ENCODE measurements around the gene CEP44.
"Not testable (repeated sequence)": the region's sequence is repeated elsewhere in the genome, so short reads cannot be mapped to it uniquely, and the experiment has no call there.

CEP44 gene

GRCh38 chr4:174324236-174324635, 40.5 kb downstream of the CEP44 start:
- Mint-ChIP-seq H3K27ac (no peak overlapping the region), H3K9me3 (no peaks in the 10 kb centered on the region), H3K36me3 (ENCODE audit: low read depth) (peaks cover 8% of the 10 kb centered on the region), H3K4me3 (no peak overlapping the region), H3K4me1 (ENCODE audit: low read depth) (no peaks in the 10 kb centered on the region), H3K27me3 (no peaks in the 10 kb centered on the region)
- no peak for DNase-seq

GRCh38 chr4:174324725-174325124, 41.0 kb downstream of the CEP44 start:
- Mint-ChIP-seq H3K36me3 (ENCODE audit: low read depth) (peaks cover 6% of the 10 kb centered on the region), H3K27me3 (no peaks in the 10 kb centered on the region), H3K4me1 (ENCODE audit: low read depth) (no peaks in the 10 kb centered on the region), H3K4me3 (no peak overlapping the region), H3K9me3 (no peaks in the 10 kb centered on the region), H3K27ac (no peak overlapping the region)
- DNase-seq, result no peak

- Mint-ChIP-seq H3K27ac (no peak overlapping the region), H3K4me3 (no peak overlapping the region), H3K36me3 (ENCODE audit: low read depth) (no peaks in the 10 kb centered on the region), H3K27me3 (no peaks in the 10 kb centered on the region), H3K4me1 (ENCODE audit: low read depth) (no peaks in the 10 kb centered on the region), H3K9me3 (no peaks in the 10 kb centered on the region)
- no peak for DNase-seq
Observed at GRCh38 chr4:174332741-174333493, 49.2 kb downstream of the CEP44 start.

- Mint-ChIP-seq H3K4me3 (no peak overlapping the region), H3K9me3 (no peaks in the 10 kb centered on the region), H3K27ac (no peak overlapping the region), H3K27me3 (no peaks in the 10 kb centered on the region), H3K36me3 (ENCODE audit: low read depth) (no peaks in the 10 kb centered on the region), H3K4me1 (ENCODE audit: low read depth) (no peaks in the 10 kb centered on the region)
- DNase-seq, result no peak
Observed at GRCh38 chr4:174334628-174335027, 50.9 kb downstream of the CEP44 start.

GRCh38 chr4:174340714-174341113, 57.0 kb downstream of the CEP44 start:
- no peak overlapping the region for H3K27ac Mint-ChIP-seq

GRCh38 chr4:174349156-174349555, 65.4 kb downstream of the CEP44 start:
- no peak overlapping the region for H3K27ac Mint-ChIP-seq
- peaks cover 11% of the 10 kb centered on the region for H3K9me3 Mint-ChIP-seq
- peaks cover 4% of the 10 kb centered on the region for H3K36me3 Mint-ChIP-seq (ENCODE audit: low read depth)
- no peaks in the 10 kb centered on the region for H3K4me1 Mint-ChIP-seq (ENCODE audit: low read depth)
- DNase-seq, result no peak
- H3K4me3 Mint-ChIP-seq, result no peak overlapping the region
- peaks cover 43% of the 10 kb centered on the region for H3K27me3 Mint-ChIP-seq

More at GRCh38 chr4:174340714-174341113, 57.0 kb downstream of the CEP44 start:
- H3K9me3 Mint-ChIP-seq, result no peaks in the 10 kb centered on the region
- no peaks in the 10 kb centered on the region for H3K36me3 Mint-ChIP-seq (ENCODE audit: low read depth)
- H3K27me3 Mint-ChIP-seq, result peaks cover 17% of the 10 kb centered on the region
- H3K4me3 Mint-ChIP-seq, result no peak overlapping the region
- DNase-seq, result no peak
- H3K4me1 Mint-ChIP-seq (ENCODE audit: low read depth), result no peaks in the 10 kb centered on the region

- peaks cover 11% of the 10 kb centered on the region for H3K9me3 Mint-ChIP-seq
- no peak for DNase-seq
- H3K27me3 Mint-ChIP-seq, result peaks cover 38% of the 10 kb centered on the region
- no peaks in the 10 kb centered on the region for H3K4me1 Mint-ChIP-seq (ENCODE audit: low read depth)
- H3K4me3 Mint-ChIP-seq, result no peak overlapping the region
- peaks cover 4% of the 10 kb centered on the region for H3K36me3 Mint-ChIP-seq (ENCODE audit: low read depth)
- no peak overlapping the region for H3K27ac Mint-ChIP-seq
Observed at GRCh38 chr4:174352061-174352819, 68.5 kb downstream of the CEP44 start.

- no peak overlapping the region for H3K4me3 Mint-ChIP-seq
- no peak overlapping the region for H3K27ac Mint-ChIP-seq
- H3K27me3 Mint-ChIP-seq, result peaks cover 46% of the 10 kb centered on the region
- DNase-seq, result no peak
- H3K36me3 Mint-ChIP-seq (ENCODE audit: low read depth), result no peaks in the 10 kb centered on the region
- peaks cover 14% of the 10 kb centered on the region for H3K4me1 Mint-ChIP-seq (ENCODE audit: low read depth)
- H3K9me3 Mint-ChIP-seq, result no peaks in the 10 kb centered on the region
Observed at GRCh38 chr4:174357321-174357720, 73.6 kb downstream of the CEP44 start.

- H3K36me3 Mint-ChIP-seq (ENCODE audit: low read depth), result no peaks in the 10 kb centered on the region
- peaks cover 37% of the 10 kb centered on the region for H3K27me3 Mint-ChIP-seq
- H3K4me1 Mint-ChIP-seq (ENCODE audit: low read depth), result peaks cover 14% of the 10 kb centered on the region
- no peaks in the 10 kb centered on the region for H3K9me3 Mint-ChIP-seq
- no peak overlapping the region for H3K4me3 Mint-ChIP-seq
- H3K27ac Mint-ChIP-seq, result peak overlapping the region; percentile 47
- DNase-seq, result no peak
Observed at GRCh38 chr4:174358410-174358809, 74.7 kb downstream of the CEP44 start.

GRCh38 chr4:174358829-174359228, 75.1 kb downstream of the CEP44 start:
- peak overlapping the region; percentile 47 for H3K27ac Mint-ChIP-seq

GRCh38 chr4:174362340-174362739, 78.6 kb downstream of the CEP44 start:
- DNase-seq, result no peak
- peaks cover 14% of the 10 kb centered on the region for H3K4me1 Mint-ChIP-seq (ENCODE audit: low read depth)
- H3K36me3 Mint-ChIP-seq (ENCODE audit: low read depth), result no peaks in the 10 kb centered on the region
- H3K4me3 Mint-ChIP-seq, result no peak overlapping the region
- H3K27me3 Mint-ChIP-seq, result peaks cover 22% of the 10 kb centered on the region
- H3K9me3 Mint-ChIP-seq, result peaks cover under 1% of the 10 kb centered on the region
- H3K27ac Mint-ChIP-seq, result no peak overlapping the region

More at GRCh38 chr4:174358829-174359228, 75.1 kb downstream of the CEP44 start:
- Mint-ChIP-seq H3K27me3 (peaks cover 40% of the 10 kb centered on the region), H3K4me1 (ENCODE audit: low read depth) (peaks cover 14% of the 10 kb centered on the region), H3K36me3 (ENCODE audit: low read depth) (no peaks in the 10 kb centered on the region), H3K9me3 (no peaks in the 10 kb centered on the region), H3K4me3 (no peak overlapping the region)
- DNase-seq, result no peak

- not testable (repeated sequence) for DNase-seq; H3K4me3 Mint-ChIP-seq; H3K36me3 Mint-ChIP-seq (ENCODE audit: low read depth); H3K9me3 Mint-ChIP-seq; H3K27ac Mint-ChIP-seq; H3K4me1 Mint-ChIP-seq (ENCODE audit: low read depth)
- H3K27me3 Mint-ChIP-seq, result peaks cover 20% of the 10 kb centered on the region
Observed at GRCh38 chr4:174363782-174364181, 80.1 kb downstream of the CEP44 start.

GRCh38 chr4:174365018-174365587, 81.4 kb downstream of the CEP44 start:
- H3K27me3 Mint-ChIP-seq, result peaks cover 11% of the 10 kb centered on the region

GRCh38 chr4:174369985-174370384, 86.3 kb downstream of the CEP44 start:
- Mint-ChIP-seq H3K9me3 (peaks cover 2% of the 10 kb centered on the region), H3K4me1 (ENCODE audit: low read depth) (no peaks in the 10 kb centered on the region), H3K27me3 (no peaks in the 10 kb centered on the region), H3K36me3 (ENCODE audit: low read depth) (no peaks in the 10 kb centered on the region), H3K4me3 (no peak overlapping the region), H3K27ac (no peak overlapping the region)
- DNase-seq, result no peak

More at GRCh38 chr4:174365018-174365587, 81.4 kb downstream of the CEP44 start:
- Mint-ChIP-seq H3K27ac (no peak overlapping the region), H3K9me3 (peaks cover 2% of the 10 kb centered on the region), H3K4me3 (no peak overlapping the region), H3K36me3 (ENCODE audit: low read depth) (no peaks in the 10 kb centered on the region), H3K4me1 (ENCODE audit: low read depth) (no peaks in the 10 kb centered on the region)
- DNase-seq, result no peak

- Mint-ChIP-seq H3K36me3 (ENCODE audit: low read depth) (no peaks in the 10 kb centered on the region), H3K27ac (no peak overlapping the region), H3K27me3 (peaks cover 6% of the 10 kb centered on the region), H3K9me3 (no peaks in the 10 kb centered on the region), H3K4me3 (no peak overlapping the region), H3K4me1 (ENCODE audit: low read depth) (no peaks in the 10 kb centered on the region)
- DNase-seq, result no peak
Observed at GRCh38 chr4:174373821-174374220, 90.1 kb downstream of the CEP44 start.
